ENCODE results near the gene ASAP2.

DNA sequence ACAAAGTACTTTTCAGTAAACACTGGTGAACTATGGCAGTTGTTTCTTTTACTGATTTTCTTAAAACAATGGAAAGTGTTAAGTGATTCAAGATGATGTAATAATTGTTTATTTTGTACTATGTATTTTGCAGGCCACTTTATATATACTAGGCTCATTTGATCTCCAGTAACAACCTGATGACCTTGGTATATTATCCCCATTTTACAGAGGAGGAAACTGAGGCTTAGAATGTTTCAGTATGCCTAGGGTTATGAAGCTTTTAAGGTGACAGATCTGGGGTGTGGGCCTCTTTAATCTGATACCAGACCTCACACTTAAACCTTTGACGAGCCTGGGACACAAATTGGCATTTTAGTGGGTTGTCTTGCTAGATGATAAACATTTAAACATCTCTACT, 153.5 kb downstream of the ASAP2 start:
- TF ChIP-seq, protein P1, sequence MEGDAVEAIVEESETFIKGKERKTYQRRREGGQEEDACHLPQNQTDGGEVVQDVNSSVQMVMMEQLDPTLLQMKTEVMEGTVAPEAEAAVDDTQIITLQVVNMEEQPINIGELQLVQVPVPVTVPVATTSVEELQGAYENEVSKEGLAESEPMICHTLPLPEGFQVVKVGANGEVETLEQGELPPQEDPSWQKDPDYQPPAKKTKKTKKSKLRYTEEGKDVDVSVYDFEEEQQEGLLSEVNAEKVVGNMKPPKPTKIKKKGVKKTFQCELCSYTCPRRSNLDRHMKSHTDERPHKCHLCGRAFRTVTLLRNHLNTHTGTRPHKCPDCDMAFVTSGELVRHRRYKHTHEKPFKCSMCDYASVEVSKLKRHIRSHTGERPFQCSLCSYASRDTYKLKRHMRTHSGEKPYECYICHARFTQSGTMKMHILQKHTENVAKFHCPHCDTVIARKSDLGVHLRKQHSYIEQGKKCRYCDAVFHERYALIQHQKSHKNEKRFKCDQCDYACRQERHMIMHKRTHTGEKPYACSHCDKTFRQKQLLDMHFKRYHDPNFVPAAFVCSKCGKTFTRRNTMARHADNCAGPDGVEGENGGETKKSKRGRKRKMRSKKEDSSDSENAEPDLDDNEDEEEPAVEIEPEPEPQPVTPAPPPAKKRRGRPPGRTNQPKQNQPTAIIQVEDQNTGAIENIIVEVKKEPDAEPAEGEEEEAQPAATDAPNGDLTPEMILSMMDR (conservative IDR thresholded peaks at IDR 0.05): no peak
- no peak for TF ChIP-seq EZH2 (IDR thresholded peaks at IDR 0.05; ENCODE audit: low read depth)

Measured in PC-9 (cell line).